B cell (primary cell): Measurements from ENCODE around the gene POLR2J2.
"Not testable (repeated sequence)": the region's sequence is repeated elsewhere in the genome, so short reads cannot be mapped to it uniquely, and the experiment has no call there.

ENCODE experiments used
- EZH2 ChIP-seq: IDR thresholded peaks from 2 replicates; pipeline ENCODE4 v1.6.1; 2012; ENCODE audit warnings: borderline replicate concordance, low read depth, mild to moderate bottlenecking, moderate library complexity, low read length; ENCODE audit not compliant: insufficient read depth, poor library complexity, severe bottlenecking
- TF ChIP-seq, protein P1 (sequence below): fragments of 200-600 bp; IDR thresholded peaks from one replicate; pipeline ENCODE4 v1.8.0; 2022; ENCODE audit warnings: antibody characterized with exemption, mild to moderate bottlenecking

GRCh38 chr7:102673447-102674067, 2.1 kb upstream of the POLR2J2 start:
- TF ChIP-seq, protein P1, sequence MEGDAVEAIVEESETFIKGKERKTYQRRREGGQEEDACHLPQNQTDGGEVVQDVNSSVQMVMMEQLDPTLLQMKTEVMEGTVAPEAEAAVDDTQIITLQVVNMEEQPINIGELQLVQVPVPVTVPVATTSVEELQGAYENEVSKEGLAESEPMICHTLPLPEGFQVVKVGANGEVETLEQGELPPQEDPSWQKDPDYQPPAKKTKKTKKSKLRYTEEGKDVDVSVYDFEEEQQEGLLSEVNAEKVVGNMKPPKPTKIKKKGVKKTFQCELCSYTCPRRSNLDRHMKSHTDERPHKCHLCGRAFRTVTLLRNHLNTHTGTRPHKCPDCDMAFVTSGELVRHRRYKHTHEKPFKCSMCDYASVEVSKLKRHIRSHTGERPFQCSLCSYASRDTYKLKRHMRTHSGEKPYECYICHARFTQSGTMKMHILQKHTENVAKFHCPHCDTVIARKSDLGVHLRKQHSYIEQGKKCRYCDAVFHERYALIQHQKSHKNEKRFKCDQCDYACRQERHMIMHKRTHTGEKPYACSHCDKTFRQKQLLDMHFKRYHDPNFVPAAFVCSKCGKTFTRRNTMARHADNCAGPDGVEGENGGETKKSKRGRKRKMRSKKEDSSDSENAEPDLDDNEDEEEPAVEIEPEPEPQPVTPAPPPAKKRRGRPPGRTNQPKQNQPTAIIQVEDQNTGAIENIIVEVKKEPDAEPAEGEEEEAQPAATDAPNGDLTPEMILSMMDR: not testable (repeated sequence)
- TF ChIP-seq EZH2: not testable (repeated sequence)
